Measurements from ENCODE around the gene ZMIZ2. TPM values are rescaled to one million over a fixed set of nuclear protein-coding genes. Genes with fewer than 3 reads are reported as not detected.
"Not testable (repeated sequence)": the region's sequence is repeated elsewhere in the genome, so short reads cannot be mapped to it uniquely, and the experiment has no call there.

The ZMIZ2 gene
- total and polyA plus RNA-seq, 8 donors, result 54.0 to 96.1 (median 65.8) TPM

- ATAC-seq, result no peak
- intact Hi-C loops (cut with DNase I), result no loop called here
- DNase-seq, result no peak
- Histone ChIP-seq H3K9me3 (no peaks in the 10 kb centered on the region), H3K27me3 (no peaks in the 10 kb centered on the region), H3K36me3 (peaks cover 0 to 66% of the 10 kb centered on the region in 2 donors), H3K4me3 (no peak overlapping the region), H3K27ac (no peak overlapping the region), H3K4me1 (peaks cover 12 to 26% of the 10 kb centered on the region in 2 donors)
- TF ChIP-seq, protein P1, sequence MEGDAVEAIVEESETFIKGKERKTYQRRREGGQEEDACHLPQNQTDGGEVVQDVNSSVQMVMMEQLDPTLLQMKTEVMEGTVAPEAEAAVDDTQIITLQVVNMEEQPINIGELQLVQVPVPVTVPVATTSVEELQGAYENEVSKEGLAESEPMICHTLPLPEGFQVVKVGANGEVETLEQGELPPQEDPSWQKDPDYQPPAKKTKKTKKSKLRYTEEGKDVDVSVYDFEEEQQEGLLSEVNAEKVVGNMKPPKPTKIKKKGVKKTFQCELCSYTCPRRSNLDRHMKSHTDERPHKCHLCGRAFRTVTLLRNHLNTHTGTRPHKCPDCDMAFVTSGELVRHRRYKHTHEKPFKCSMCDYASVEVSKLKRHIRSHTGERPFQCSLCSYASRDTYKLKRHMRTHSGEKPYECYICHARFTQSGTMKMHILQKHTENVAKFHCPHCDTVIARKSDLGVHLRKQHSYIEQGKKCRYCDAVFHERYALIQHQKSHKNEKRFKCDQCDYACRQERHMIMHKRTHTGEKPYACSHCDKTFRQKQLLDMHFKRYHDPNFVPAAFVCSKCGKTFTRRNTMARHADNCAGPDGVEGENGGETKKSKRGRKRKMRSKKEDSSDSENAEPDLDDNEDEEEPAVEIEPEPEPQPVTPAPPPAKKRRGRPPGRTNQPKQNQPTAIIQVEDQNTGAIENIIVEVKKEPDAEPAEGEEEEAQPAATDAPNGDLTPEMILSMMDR (IDR thresholded peaks at IDR 0.05), result no peak
Observed at GRCh38 chr7:44801890-44802289, 53.2 kb downstream of the ZMIZ2 start.

- TF ChIP-seq, protein P1 (IDR thresholded peaks at IDR 0.05), result no peak
- intact Hi-C loops (cut with DNase I), result no loop called here
- Histone ChIP-seq H3K4me1 (peaks cover 12 to 25% of the 10 kb centered on the region in 2 donors), H3K9me3 (no peaks in the 10 kb centered on the region), H3K27me3 (no peaks in the 10 kb centered on the region), H3K36me3 (peaks cover 0 to 66% of the 10 kb centered on the region in 2 donors), H3K27ac (no peak overlapping the region), H3K4me3 (no peak overlapping the region)
- ATAC-seq (no peak), DNase-seq (no peak)
Observed at GRCh38 chr7:44802418-44803025, 53.9 kb downstream of the ZMIZ2 start.

DNA sequence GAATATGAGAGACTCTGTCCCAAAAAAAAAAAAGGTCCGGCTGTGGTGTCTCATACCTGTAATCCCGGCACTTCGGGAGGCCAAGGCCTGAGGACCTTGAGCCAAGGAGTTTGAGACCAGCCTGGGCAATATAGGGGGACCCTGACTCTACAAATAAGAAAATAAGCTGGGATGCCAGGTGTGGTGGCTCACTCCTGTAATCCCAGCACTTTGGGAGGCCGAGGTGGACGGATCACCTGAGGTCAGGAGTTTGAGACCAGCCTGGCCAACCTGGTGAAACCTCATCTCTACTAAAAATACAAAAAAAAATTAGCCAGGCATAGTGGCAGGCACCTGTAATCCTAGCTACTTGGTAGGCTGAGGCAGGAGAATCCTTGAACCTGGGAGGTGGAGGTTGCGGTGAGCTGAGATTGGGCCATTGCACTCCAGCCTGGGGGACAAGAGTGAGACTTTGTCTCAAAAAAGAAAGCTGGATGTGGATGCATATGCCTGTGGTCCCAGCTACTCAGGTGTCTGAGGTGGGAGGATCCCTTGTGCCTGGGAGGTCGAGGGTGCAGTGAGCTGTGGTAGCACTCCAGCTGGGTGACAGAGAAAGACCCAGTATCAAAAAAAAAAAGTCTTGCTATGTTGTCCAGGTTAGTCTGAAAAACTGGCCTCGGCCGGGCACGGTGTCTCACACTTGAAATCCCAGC, 55.3 kb downstream of the ZMIZ2 start:
- peaks cover 0 to 63% of the 10 kb centered on the region in 2 donors for H3K36me3 ChIP-seq
- H3K27ac ChIP-seq; H3K27me3 ChIP-seq; ATAC-seq; H3K4me3 ChIP-seq; intact Hi-C loops (cut with DNase I); DNase-seq; H3K9me3 ChIP-seq: not testable (repeated sequence)
- peaks cover under 1 to 11% of the 10 kb centered on the region in 2 donors for H3K4me1 ChIP-seq

DNA sequence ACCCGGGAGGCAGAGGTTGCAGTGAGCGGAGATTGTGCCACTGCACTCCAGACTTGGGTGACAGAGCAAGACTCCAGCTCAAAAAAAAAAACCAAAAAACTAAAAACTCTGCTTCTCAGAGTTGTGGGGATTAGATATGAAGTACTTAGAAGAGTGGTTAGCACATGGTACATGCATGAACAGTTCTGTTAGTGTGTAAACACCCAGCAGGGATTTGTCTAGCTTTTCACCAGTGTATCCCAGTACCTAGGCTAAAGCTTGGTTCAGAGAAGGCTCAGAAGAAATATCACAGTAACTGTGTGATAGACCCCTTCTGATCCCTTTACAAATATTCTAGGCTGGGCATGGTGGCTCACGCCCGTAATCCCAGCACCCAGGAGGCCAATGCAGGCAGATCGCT, 57.3 kb downstream of the ZMIZ2 start:
- ATAC-seq (no peak), DNase-seq (no peak)
- intact Hi-C loops (cut with DNase I), result no loop called here
- H3K27ac ChIP-seq, result no peak overlapping the region
- H3K27me3 ChIP-seq, result no peaks in the 10 kb centered on the region
- peaks cover 0 to 43% of the 10 kb centered on the region in 2 donors for H3K36me3 ChIP-seq
- no peaks in the 10 kb centered on the region for H3K4me1 ChIP-seq
- no peak overlapping the region for H3K4me3 ChIP-seq
- H3K9me3 ChIP-seq, result no peaks in the 10 kb centered on the region
- TF ChIP-seq, protein P1 (IDR thresholded peaks at IDR 0.05), result no peak

GRCh38 chr7:44808914-44809393, 60.3 kb downstream of the ZMIZ2 start:
- TF ChIP-seq, protein P1 (IDR thresholded peaks at IDR 0.05), result no peak
- Histone ChIP-seq H3K4me3 (no peak overlapping the region), H3K27ac (no peak overlapping the region), H3K9me3 (no peaks in the 10 kb centered on the region), H3K4me1 (no peaks in the 10 kb centered on the region), H3K36me3 (peaks cover 0 to 13% of the 10 kb centered on the region in 2 donors), H3K27me3 (no peaks in the 10 kb centered on the region)
- DNase-seq, result no peak
- intact Hi-C loops (cut with DNase I), result no loop called here
- ATAC-seq, result no peak

Data from left lung (tissue), 10 donors.